Cardiac fibroblast (primary cell): Measurements from ENCODE around the gene RNASE8.

Source experiments
- DNase-seq, 2 donors: peaks; one replicate each; pipeline versions ENCODE4 v3.0.0 to v3.0.0-alpha.2; 2010; ENCODE audit warnings: low read depth in 2 of 2
- H3K4me3 ChIP-seq, 2 donors: replicated peaks in 1 of 2; 1 replicate in 1 of 2; 2 replicates in 1 of 2; pipeline ENCODE4 v1.5.1; 2011; ENCODE audit warnings: low read depth in 2 of 2, low read length in 2 of 2, mild to moderate bottlenecking in 2 of 2, moderate library complexity in 1 of 2
- TF ChIP-seq, protein P1 (sequence below): IDR thresholded peaks from one replicate; pipeline ENCODE4 v1.5.1; 2011; ENCODE audit warnings: low read depth, mild to moderate bottlenecking, low read length, inconsistent platforms

Gene RNASE8

DNA sequence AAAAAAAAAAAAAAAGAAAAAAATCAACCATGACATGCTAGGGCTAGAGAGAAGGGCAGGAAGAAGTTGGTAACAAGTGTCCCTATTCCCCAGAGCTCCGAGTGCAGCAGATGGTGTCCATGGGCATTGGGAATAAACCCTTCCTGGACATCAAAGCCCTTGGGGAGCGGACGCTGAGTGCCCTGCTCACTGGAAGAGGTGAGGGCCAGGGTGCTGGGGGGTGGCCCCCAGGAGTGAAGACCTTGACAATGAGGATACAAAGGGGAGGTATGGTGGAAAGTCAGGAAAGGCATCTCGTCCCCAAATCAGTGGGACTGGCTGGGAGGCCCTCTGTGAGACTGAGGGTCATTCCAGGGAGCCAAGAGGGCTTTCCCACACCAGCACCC lies 29.3 kb downstream of the RNASE8 start:
- H3K4me3 ChIP-seq = no peak overlapping the region
- DNase-seq = no peak
- TF ChIP-seq, protein P1, sequence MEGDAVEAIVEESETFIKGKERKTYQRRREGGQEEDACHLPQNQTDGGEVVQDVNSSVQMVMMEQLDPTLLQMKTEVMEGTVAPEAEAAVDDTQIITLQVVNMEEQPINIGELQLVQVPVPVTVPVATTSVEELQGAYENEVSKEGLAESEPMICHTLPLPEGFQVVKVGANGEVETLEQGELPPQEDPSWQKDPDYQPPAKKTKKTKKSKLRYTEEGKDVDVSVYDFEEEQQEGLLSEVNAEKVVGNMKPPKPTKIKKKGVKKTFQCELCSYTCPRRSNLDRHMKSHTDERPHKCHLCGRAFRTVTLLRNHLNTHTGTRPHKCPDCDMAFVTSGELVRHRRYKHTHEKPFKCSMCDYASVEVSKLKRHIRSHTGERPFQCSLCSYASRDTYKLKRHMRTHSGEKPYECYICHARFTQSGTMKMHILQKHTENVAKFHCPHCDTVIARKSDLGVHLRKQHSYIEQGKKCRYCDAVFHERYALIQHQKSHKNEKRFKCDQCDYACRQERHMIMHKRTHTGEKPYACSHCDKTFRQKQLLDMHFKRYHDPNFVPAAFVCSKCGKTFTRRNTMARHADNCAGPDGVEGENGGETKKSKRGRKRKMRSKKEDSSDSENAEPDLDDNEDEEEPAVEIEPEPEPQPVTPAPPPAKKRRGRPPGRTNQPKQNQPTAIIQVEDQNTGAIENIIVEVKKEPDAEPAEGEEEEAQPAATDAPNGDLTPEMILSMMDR = no peak

DNA sequence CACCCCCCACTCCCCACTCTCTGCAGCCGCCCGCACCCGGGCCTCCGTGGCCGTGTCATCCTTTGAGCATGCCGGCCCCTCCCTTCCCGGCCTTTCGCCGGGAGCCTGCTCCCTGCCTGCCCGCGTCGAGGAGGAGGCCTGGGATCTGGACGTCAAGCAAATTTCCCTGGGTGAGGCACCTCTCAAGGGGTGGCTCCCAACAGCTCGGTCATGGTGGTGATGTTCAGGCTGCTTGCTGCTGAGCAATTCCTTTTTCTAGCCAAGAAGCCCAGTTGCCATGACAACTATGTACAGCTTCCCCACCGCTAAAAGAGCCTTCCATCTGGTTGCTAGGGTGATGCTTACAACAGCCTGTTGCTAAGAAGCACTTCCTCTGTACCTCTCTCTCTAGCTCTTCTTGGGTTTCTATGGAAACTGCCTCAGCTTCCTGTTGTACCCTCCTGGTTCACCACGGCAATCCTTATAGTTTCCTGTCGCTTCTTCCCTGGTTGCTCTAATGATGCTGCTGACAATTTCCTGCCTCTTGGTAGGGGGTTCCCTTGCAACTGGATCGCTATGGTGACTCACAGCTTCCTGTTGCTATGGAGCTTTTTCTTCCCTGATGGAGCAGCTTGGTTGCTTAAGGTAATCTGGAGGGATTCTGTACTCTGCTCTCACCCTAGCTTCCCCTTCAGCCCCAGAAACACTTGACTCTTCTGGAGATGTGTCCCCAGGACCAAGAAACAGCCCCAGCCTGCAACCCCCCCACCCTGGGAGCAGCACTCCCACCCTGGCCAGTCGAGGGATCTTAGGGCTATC lies 29.9 kb downstream of the RNASE8 start:
- DNase-seq = peak; percentile 95 to 96
- no peak overlapping the region for H3K4me3 ChIP-seq
- TF ChIP-seq, protein P1 = no peak

DNA sequence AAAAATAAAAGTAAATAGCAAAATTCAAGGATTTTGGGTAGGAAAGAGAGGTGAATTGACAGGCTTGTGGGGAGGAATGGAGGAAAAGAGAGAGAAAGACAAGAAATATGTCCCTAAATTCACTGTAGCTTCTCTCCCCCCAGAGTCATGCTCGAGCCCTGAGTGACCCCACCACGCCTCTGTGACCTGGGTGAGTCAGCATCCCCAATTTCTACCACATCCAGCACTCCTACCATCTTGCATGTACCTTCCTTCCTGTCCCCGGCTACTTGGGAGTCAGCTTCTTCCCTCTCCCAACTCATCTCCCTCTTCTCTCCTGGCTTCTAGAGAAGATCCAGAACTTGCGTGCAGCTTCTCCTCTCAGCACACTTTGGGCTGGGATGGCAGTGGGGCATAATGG lies 31.1 kb downstream of the RNASE8 start:
- TF ChIP-seq, protein P1 = no peak
- H3K4me3 ChIP-seq = no peak overlapping the region
- no peak for DNase-seq

DNA sequence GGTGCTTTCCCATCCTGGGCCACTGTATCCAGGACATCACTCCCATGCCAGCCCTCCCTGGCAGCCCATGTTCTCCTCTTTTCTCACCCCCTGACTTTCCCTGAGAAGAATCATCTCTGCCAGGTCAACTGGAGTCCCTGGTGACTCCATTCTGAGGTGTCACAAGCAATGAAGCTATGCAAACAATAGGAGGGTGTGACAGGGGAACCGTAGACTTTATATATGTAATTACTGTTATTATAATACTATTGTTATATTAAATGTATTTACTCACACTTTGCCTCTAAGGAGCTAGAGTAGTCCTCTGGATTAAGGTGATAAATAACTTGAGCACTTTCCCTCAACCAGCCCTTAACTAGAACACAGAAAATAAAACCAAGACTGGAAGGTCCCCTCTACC lies 31.6 kb downstream of the RNASE8 start:
- no peak for DNase-seq
- TF ChIP-seq, protein P1 = no peak
- H3K4me3 ChIP-seq = no peak overlapping the region

DNA sequence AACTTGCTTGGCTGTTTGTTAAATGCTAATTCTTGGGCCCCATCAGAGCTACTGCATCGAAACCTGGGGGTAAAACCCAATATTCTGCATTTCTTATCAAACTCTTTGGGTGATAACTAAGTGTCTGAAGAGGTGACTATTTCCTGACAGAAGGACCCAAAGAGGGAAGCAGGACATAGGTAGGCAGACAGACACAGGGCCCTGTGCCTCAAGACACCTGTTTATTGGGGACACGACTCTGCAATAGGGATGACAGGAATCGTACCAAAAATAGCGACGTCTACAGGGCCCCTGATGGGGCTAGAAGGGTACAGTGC lies 32.2 kb downstream of the RNASE8 start:
- DNase-seq = no peak
- TF ChIP-seq, protein P1 = no peak
- no peak overlapping the region for H3K4me3 ChIP-seq

DNA sequence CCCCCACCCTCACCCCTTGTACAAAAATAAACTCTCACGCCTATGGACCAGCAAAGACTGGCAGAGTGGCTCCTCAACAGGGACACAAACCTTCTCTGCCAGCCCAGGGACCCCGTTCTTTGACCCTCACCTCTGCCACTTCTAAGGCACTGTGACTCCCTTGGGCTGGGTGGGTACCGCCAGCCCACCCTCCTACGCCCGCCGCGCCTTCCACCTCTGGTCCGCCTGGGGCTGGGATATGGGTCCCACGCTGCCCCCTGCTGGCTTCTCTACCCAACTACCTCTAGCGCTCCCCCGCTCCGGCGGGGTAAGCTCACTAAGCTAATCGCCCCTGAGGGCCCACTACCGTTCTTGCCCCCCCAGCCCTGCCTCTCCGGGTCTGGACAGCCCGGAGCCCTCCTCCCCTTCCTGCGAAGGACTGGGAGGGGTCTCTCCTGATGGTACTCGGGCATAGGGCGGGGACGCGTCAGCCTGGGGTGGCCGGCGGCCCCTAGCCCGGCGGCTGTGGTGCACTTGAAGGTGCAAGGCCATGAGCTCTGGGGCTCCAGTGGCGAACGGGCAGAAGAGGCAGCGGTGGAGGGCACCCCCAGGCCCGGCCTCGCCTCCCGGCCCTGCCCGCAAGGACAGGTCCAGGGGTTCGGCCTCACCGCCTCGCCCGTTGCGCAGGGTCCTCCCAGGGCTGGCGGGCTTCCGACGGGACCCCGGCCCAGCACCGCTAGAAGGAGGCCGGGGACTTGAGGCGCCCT lies 32.7 kb downstream of the RNASE8 start:
- TF ChIP-seq, protein P1 = peak; percentile 53
- peak in 1 of 2 donors; percentile 15 for DNase-seq
- no peak overlapping the region for H3K4me3 ChIP-seq
